Endothelial cell of umbilical vein (primary cell): ENCODE data around the gene GPR161. TPM values are rescaled to one million over a fixed set of nuclear protein-coding genes. Genes with fewer than 3 reads are reported as not detected.

ENCODE experiments used
- BruUV-seq: library from RNA; stranded (reverse); fragments of 400-500 nt; replicated peaks from 2 replicates; lab custom pipeline; 2021; lab: Mats Ljungman, UMichigan
- CTCF ChIA-PET: fragments of 300-600, 350-600 bp; sonication (Branson Sonifier 250); formaldehyde crosslinking; loops from one replicate; lab custom pipeline; 2021; ENCODE audit warnings: antibody characterized with exemption, inconsistent platforms; lab: Charles Lee
- POLR2A ChIA-PET: fragments of 300-600, 350-600 bp; sonication (Branson Sonifier 250); formaldehyde crosslinking; loops from one replicate; lab custom pipeline; 2021; ENCODE audit warnings: antibody characterized with exemption, inconsistent platforms; lab: Charles Lee
- DNase-seq: peaks from one replicate; pipeline ENCODE4 v3.0.0-alpha.2; 2011; ENCODE audit warnings: low read depth, low spot score
- FAIRE-seq: peaks from 2 replicates; lab custom pipeline; 2011; peaks lifted over from hg19 to GRCh38; lab: Jason Lieb, UNC
- H2AFZ ChIP-seq: 2 replicates; pipeline ENCODE4 v1.6.0; 2012; ENCODE audit warnings: low read depth, low read length, control low read depth, inconsistent platforms
- H3K27ac ChIP-seq: 2 replicates; pipeline ENCODE4 v1.5.1; 2011; ENCODE audit warnings: low read depth, mild to moderate bottlenecking, control low read depth, low read length, moderate library complexity; ENCODE audit not compliant: insufficient read depth
- H3K27me3 ChIP-seq, 2 experiments: 2 replicates each; pipeline versions ENCODE4 v1.6.0 to v1.6.1; 2011; ENCODE audit warnings: low read length in 2 of 2, mixed read lengths in 1 of 2; ENCODE audit not compliant: control insufficient read depth in 2 of 2, insufficient read depth in 2 of 2
- H3K36me3 ChIP-seq, 2 experiments: 2 replicates in 1 of 2; 3 replicates in 1 of 2; pipeline ENCODE4 v1.5.1; 2011; ENCODE audit warnings: low read length in 2 of 2, mild to moderate bottlenecking in 1 of 2, moderate library complexity in 1 of 2; ENCODE audit not compliant: control insufficient read depth in 2 of 2, insufficient read depth in 2 of 2; ENCODE audit errors: extremely low read depth in 1 of 2
- H3K4me1 ChIP-seq: 3 replicates; pipeline ENCODE4 v1.5.1; 2011; ENCODE audit warnings: mild to moderate bottlenecking, low read length; ENCODE audit not compliant: control insufficient read depth, insufficient read depth; ENCODE audit errors: extremely low read depth
- H3K4me2 ChIP-seq: 2 replicates; pipeline ENCODE4 v1.6.1; 2011; ENCODE audit warnings: low read length, control low read depth, mixed read lengths; ENCODE audit not compliant: insufficient read depth
- H3K4me3 ChIP-seq, 3 experiments: fragments of 200-600 bp in 1 of 3; sonication (generic), shearing (Covaris generic) in 1 of 3; replicated peaks in 1 of 3; 2 replicates each; pipeline ENCODE4 v1.5.1; 2011 to 2016; ENCODE audit warnings: control low read depth in 3 of 3, low read length in 3 of 3, mild to moderate bottlenecking in 2 of 3, inconsistent platforms in 1 of 3, low read depth in 1 of 3, moderate library complexity in 1 of 3; ENCODE audit not compliant: insufficient read depth in 1 of 3
- H3K79me2 ChIP-seq: 2 replicates; pipeline ENCODE4 v1.6.0; 2012; ENCODE audit warnings: low read length, inconsistent platforms; ENCODE audit not compliant: control insufficient read depth, insufficient read depth
- H3K9ac ChIP-seq: replicated peaks from 2 replicates; pipeline ENCODE3; 2011; ENCODE audit warnings: low read length, control low read depth; ENCODE audit not compliant: insufficient read depth; ENCODE audit errors: extremely low read depth
- H3K9me1 ChIP-seq: replicated peaks from 3 replicates; pipeline ENCODE4 v1.6.0; 2011; ENCODE audit warnings: mild to moderate bottlenecking, low read length; ENCODE audit not compliant: control insufficient read depth, insufficient read depth; ENCODE audit errors: extremely low read depth
- H3K9me3 ChIP-seq: replicated peaks from 2 replicates; pipeline ENCODE4 v1.5.1; 2012; ENCODE audit warnings: low read length, inconsistent platforms; ENCODE audit not compliant: control insufficient read depth, insufficient read depth
- H4K20me1 ChIP-seq: replicated peaks from 2 replicates; pipeline ENCODE3; 2011; ENCODE audit warnings: mild to moderate bottlenecking, low read length; ENCODE audit not compliant: control insufficient read depth, insufficient read depth; ENCODE audit errors: extremely low read depth
- EZH2 ChIP-seq: IDR thresholded peaks from 2 replicates; pipeline ENCODE4 v1.6.1; 2012; ENCODE audit warnings: borderline replicate concordance, low read depth, mild to moderate bottlenecking, moderate library complexity, low read length, inconsistent platforms; ENCODE audit not compliant: severe bottlenecking
- FOS ChIP-seq: IDR thresholded peaks from 2 replicates; pipeline ENCODE4 v1.6.1; 2011; ENCODE audit warnings: mild to moderate bottlenecking, low read length, moderate library complexity, borderline replicate concordance; ENCODE audit not compliant: insufficient read depth
- GATA2 ChIP-seq: IDR thresholded peaks from 2 replicates; pipeline ENCODE4 v1.7.0; 2011; ENCODE audit warnings: low read depth, mild to moderate bottlenecking, moderate library complexity, mixed read lengths, low read length; ENCODE audit not compliant: insufficient read length, insufficient read depth
- JUN ChIP-seq: IDR thresholded peaks from 2 replicates; pipeline ENCODE4 v1.6.1; 2011; ENCODE audit warnings: borderline replicate concordance, low read depth; ENCODE audit not compliant: insufficient read length, insufficient read depth
- MYC ChIP-seq: IDR thresholded peaks from one replicate; pipeline ENCODE4 v1.6.1; 2011; ENCODE audit warnings: mild to moderate bottlenecking, low read depth, low read length
- POLR2A ChIP-seq: IDR thresholded peaks from 2 replicates; pipeline ENCODE4 v1.6.1; 2012; ENCODE audit warnings: low read depth, mild to moderate bottlenecking, control low read depth, low read length
- POLR2AphosphoS5 ChIP-seq: IDR thresholded peaks from 2 replicates; pipeline ENCODE4 v1.6.1; 2012; ENCODE audit warnings: low read depth, mild to moderate bottlenecking, control low read depth, low read length, moderate library complexity; ENCODE audit not compliant: insufficient read depth
- dilution Hi-C: fragments of 300-500 bp; cut with MboI; formaldehyde crosslinking; loops from one replicate; pipeline ENCODE4 v1.15.0; 2019; ENCODE audit warnings: low sequenced_read_pairs; ENCODE audit not compliant: extremely low pct_ligation_motif_present
- intact Hi-C: fragments of 100-400 bp; cut with micrococcal nuclease; formaldehyde crosslinking; loops from one replicate; pipeline ENCODE4 v1.10.0; 2022
- polyA plus RNA-seq, 4 experiments: library from polyadenylated mRNA; depleted of rRNA in 3 of 4; stranded (reverse) in 3 of 4; unstranded in 1 of 4; fragments of >200 nt; gene quantifications; 2 replicates each; pipeline versions ENCODE4 v1.2.1 to v1.2.3, GENCODE V29; 2011 to 2012; ENCODE audit warnings: missing spikeins in 1 of 4
- total RNA-seq: library from RNA; stranded (reverse); gene quantifications from 2 replicates; pipeline ENCODE4 v1.2.3, GENCODE V29; 2021
- TF ChIP-seq, protein P1 (sequence below): IDR thresholded peaks from 2 replicates; pipeline ENCODE4 v1.6.1; 2011; ENCODE audit not compliant: insufficient read depth, insufficient read length
- TF ChIP-seq, protein P2 (sequence below), 2 donors: IDR thresholded peaks; 1 replicate in 1 of 2; 2 replicates in 1 of 2; pipeline ENCODE4 v1.5.1; 2011; ENCODE audit warnings: low read length in 2 of 2, mild to moderate bottlenecking in 2 of 2, moderate library complexity in 2 of 2, control low read depth in 1 of 2, inconsistent platforms in 1 of 2, low read depth in 1 of 2; ENCODE audit not compliant: insufficient read depth in 1 of 2; ENCODE audit errors: extremely low read depth in 1 of 2

GPR161 gene
- total and polyA plus RNA-seq, 2 donors (not counting 3 experiments of a cell fraction or from before 2014, with no cell fraction given) = 34.7 to 36.5 TPM

DNA sequence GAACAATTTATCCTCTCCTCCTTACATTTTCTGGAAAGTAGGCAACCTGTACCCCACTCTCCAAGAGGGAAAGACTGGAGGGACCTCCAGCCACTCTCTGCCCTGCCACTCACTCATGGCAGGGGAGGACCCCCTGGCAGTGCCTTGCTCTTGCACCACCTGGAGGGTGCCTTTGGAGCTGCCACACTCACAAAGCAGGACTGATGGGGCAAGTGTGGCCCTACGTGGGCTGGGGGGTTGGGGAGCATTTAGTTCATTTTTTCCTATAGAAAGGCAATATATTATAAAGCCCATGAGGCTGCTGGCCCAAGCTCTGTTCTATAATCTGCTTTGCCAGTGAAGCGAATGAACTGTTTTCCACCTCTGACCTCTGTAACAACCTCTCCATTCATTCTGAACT is 50.3 kb downstream of the GPR161 start:
- FAIRE-seq (no peak), DNase-seq (no peak)
- Histone ChIP-seq H3K36me3 (peaks cover 0 to 12% of the 10 kb centered on the region in 2 experiments), H3K4me3 (no peak overlapping the region), H3K9ac (no peak overlapping the region), H3K4me1 (peaks cover 5% of the 10 kb centered on the region), H2AFZ (no peak overlapping the region), H4K20me1 (no peaks in the 10 kb centered on the region), H3K27me3 (no peaks in the 10 kb centered on the region), H3K9me1 (no peaks in the 10 kb centered on the region), H3K4me2 (no peak overlapping the region), H3K9me3 (no peaks in the 10 kb centered on the region), H3K79me2 (no peaks in the 10 kb centered on the region), H3K27ac (no peak overlapping the region)
- POLR2A ChIA-PET = no interaction called here
- dilution Hi-C loops = no loop called here
- no TSS peak for BruUV-seq
- CTCF ChIA-PET = interaction anchor here (1.3 to 2.3 kb wide), 4 partner anchors 25 to 364 kb away, joined by 3 to 10 read pairs (median 6); partner anchors contain the start of gene MPZL1
- intact Hi-C loops = loop anchor here (5.0 kb wide), 1 partner anchor 141 kb away; the partner anchor contains the start of gene SFT2D2
- TF ChIP-seq EZH2 (no peak), MYC (no peak), POLR2A (no peak), GATA2 (no peak), JUN (no peak), FOS (no peak), POLR2AphosphoS5 (no peak)
- TF ChIP-seq, protein P1, sequence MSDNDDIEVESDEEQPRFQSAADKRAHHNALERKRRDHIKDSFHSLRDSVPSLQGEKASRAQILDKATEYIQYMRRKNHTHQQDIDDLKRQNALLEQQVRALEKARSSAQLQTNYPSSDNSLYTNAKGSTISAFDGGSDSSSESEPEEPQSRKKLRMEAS = no peak
- TF ChIP-seq, protein P2, sequence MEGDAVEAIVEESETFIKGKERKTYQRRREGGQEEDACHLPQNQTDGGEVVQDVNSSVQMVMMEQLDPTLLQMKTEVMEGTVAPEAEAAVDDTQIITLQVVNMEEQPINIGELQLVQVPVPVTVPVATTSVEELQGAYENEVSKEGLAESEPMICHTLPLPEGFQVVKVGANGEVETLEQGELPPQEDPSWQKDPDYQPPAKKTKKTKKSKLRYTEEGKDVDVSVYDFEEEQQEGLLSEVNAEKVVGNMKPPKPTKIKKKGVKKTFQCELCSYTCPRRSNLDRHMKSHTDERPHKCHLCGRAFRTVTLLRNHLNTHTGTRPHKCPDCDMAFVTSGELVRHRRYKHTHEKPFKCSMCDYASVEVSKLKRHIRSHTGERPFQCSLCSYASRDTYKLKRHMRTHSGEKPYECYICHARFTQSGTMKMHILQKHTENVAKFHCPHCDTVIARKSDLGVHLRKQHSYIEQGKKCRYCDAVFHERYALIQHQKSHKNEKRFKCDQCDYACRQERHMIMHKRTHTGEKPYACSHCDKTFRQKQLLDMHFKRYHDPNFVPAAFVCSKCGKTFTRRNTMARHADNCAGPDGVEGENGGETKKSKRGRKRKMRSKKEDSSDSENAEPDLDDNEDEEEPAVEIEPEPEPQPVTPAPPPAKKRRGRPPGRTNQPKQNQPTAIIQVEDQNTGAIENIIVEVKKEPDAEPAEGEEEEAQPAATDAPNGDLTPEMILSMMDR (IDR thresholded peaks at IDR 0.05; ENCODE audit: extremely low read depth in 1 of 2, insufficient read depth in 1 of 2, low read depth in 1 of 2, low read length in 2 of 2) = no peak
